Astrocyte (in vitro differentiated cells and primary cell): ENCODE results near the gene KIF26B. TPM values are rescaled to one million over a fixed set of nuclear protein-coding genes. Genes with fewer than 3 reads are reported as not detected.

Experiments used
- DNase-seq: peaks from one replicate; pipeline ENCODE4 v3.0.0-alpha.2; 2010; ENCODE audit warnings: low read depth
- FAIRE-seq: peaks from 2 replicates; lab custom pipeline; 2011; peaks lifted over from hg19 to GRCh38; lab: Jason Lieb, UNC
- H2AFZ ChIP-seq: 2 replicates; pipeline ENCODE4 v1.6.0; 2012; ENCODE audit warnings: low read depth, low read length, inconsistent platforms
- H3K27ac ChIP-seq: 2 replicates; pipeline ENCODE4 v1.5.1; 2011; ENCODE audit warnings: low read depth, low read length, inconsistent platforms
- H3K27me3 ChIP-seq: 2 replicates; pipeline ENCODE4 v1.6.0; 2011; ENCODE audit warnings: low read length, inconsistent platforms; ENCODE audit not compliant: insufficient read depth
- H3K36me3 ChIP-seq: 2 replicates; pipeline ENCODE4 v1.5.1; 2011; ENCODE audit warnings: low read length, inconsistent platforms; ENCODE audit not compliant: insufficient read depth
- H3K4me1 ChIP-seq: 2 replicates; pipeline ENCODE4 v1.5.1; 2011; ENCODE audit warnings: low read length, inconsistent platforms; ENCODE audit not compliant: insufficient read depth
- H3K4me2 ChIP-seq: 2 replicates; pipeline ENCODE4 v1.6.0; 2012; ENCODE audit warnings: low read length, inconsistent platforms
- H3K4me3 ChIP-seq: 2 replicates; pipeline ENCODE4 v1.5.1; 2011; ENCODE audit warnings: low read depth, mild to moderate bottlenecking, low read length, inconsistent platforms; ENCODE audit not compliant: insufficient read depth
- H3K79me2 ChIP-seq: 2 replicates; pipeline ENCODE4 v1.6.0; 2012; ENCODE audit warnings: mild to moderate bottlenecking, low read length, inconsistent platforms; ENCODE audit not compliant: insufficient read depth
- H3K9ac ChIP-seq: 2 replicates; pipeline ENCODE4 v1.6.0; 2012; ENCODE audit warnings: mild to moderate bottlenecking, low read length, inconsistent platforms
- H3K9me3 ChIP-seq: 2 replicates; pipeline ENCODE4 v1.5.1; 2012; ENCODE audit warnings: low read depth, mild to moderate bottlenecking, low read length, inconsistent platforms; ENCODE audit not compliant: insufficient read depth
- H4K20me1 ChIP-seq: 2 replicates; pipeline ENCODE4 v1.6.0; 2012; ENCODE audit warnings: low read length, inconsistent platforms; ENCODE audit not compliant: insufficient read depth
- H3K27ac Mint-ChIP-seq: one replicate; pipeline ENCODE4 v1.8.0; 2021; ENCODE audit warnings: mild to moderate bottlenecking, mixed read lengths; ENCODE audit not compliant: unreplicated experiment
- H3K27me3 Mint-ChIP-seq: one replicate; pipeline ENCODE4 v1.8.0; 2021; ENCODE audit warnings: low read depth, mixed read lengths; ENCODE audit not compliant: unreplicated experiment
- H3K36me3 Mint-ChIP-seq: one replicate; pipeline ENCODE4 v1.8.0; 2021; ENCODE audit warnings: low read depth, mixed read lengths; ENCODE audit not compliant: unreplicated experiment
- H3K4me1 Mint-ChIP-seq: one replicate; pipeline ENCODE4 v1.8.0; 2021; ENCODE audit warnings: low read depth, mixed read lengths; ENCODE audit not compliant: unreplicated experiment
- H3K4me3 Mint-ChIP-seq: one replicate; pipeline ENCODE4 v1.8.0; 2021; ENCODE audit warnings: mild to moderate bottlenecking, moderate library complexity, mixed read lengths; ENCODE audit not compliant: unreplicated experiment
- H3K9me3 Mint-ChIP-seq: one replicate; pipeline ENCODE4 v1.8.0; 2021; ENCODE audit warnings: mild to moderate bottlenecking, mixed read lengths; ENCODE audit not compliant: unreplicated experiment
- CTCF ChIP-seq: IDR thresholded peaks from 2 replicates; pipeline ENCODE4 v1.5.1; 2011; ENCODE audit warnings: low read depth, mild to moderate bottlenecking, inconsistent platforms, low read length, moderate library complexity; ENCODE audit not compliant: insufficient read depth
- EZH2 ChIP-seq: IDR thresholded peaks from 2 replicates; pipeline ENCODE4 v1.6.1; 2012; ENCODE audit warnings: mild to moderate bottlenecking, low read length, inconsistent platforms; ENCODE audit not compliant: insufficient read depth
- total RNA-seq: library from RNA; stranded (reverse); gene quantifications from 2 replicates; pipeline ENCODE4 v1.2.1, GENCODE V29; 2021

Gene KIF26B
- total RNA-seq, 1 donor from 2014 or later, result 6.8 TPM

GRCh38 chr1:245692318-245692717 is 537.5 kb downstream of the KIF26B start:
- Mint-ChIP-seq H3K4me1 (no peaks in the 10 kb centered on the region), H3K36me3 (peaks cover 33% of the 10 kb centered on the region), H3K27ac (no peak overlapping the region), H3K4me3 (no peak overlapping the region), H3K9me3 (peaks cover 2% of the 10 kb centered on the region), H3K27me3 (peaks cover 16% of the 10 kb centered on the region)
- no peak for DNase-seq
- Histone ChIP-seq H3K79me2 (no peaks in the 10 kb centered on the region), H3K9ac (no peak overlapping the region), H4K20me1 (peaks cover 6% of the 10 kb centered on the region), H3K9me3 (peaks cover 2% of the 10 kb centered on the region), H3K4me2 (no peak overlapping the region), H3K4me1 (no peaks in the 10 kb centered on the region), H3K36me3 (no peaks in the 10 kb centered on the region), H3K4me3 (no peak overlapping the region), H3K27me3 (no peaks in the 10 kb centered on the region), H2AFZ (no peak overlapping the region), H3K27ac (no peak overlapping the region)
- no peak for FAIRE-seq
- TF ChIP-seq EZH2 (no peak), CTCF (no peak)

GRCh38 chr1:245693116-245693793 is 538.5 kb downstream of the KIF26B start:
- Histone ChIP-seq H4K20me1 (peaks cover 6% of the 10 kb centered on the region), H3K36me3 (no peaks in the 10 kb centered on the region), H2AFZ (no peak overlapping the region), H3K79me2 (no peaks in the 10 kb centered on the region), H3K4me2 (no peak overlapping the region), H3K4me3 (no peak overlapping the region), H3K9me3 (peaks cover 2% of the 10 kb centered on the region), H3K4me1 (no peaks in the 10 kb centered on the region), H3K27me3 (no peaks in the 10 kb centered on the region), H3K9ac (no peak overlapping the region), H3K27ac (no peak overlapping the region)
- Mint-ChIP-seq H3K9me3 (peaks cover 2% of the 10 kb centered on the region), H3K4me3 (no peak overlapping the region), H3K27ac (peak overlapping the region; percentile 4), H3K27me3 (peaks cover 16% of the 10 kb centered on the region), H3K4me1 (no peaks in the 10 kb centered on the region), H3K36me3 (peaks cover 34% of the 10 kb centered on the region)
- TF ChIP-seq EZH2 (no peak), CTCF (no peak)
- FAIRE-seq (no peak), DNase-seq (no peak)
